Subcutaneous preadipocyte (primary cell): ENCODE data around the gene SP8. TPM values are rescaled to one million over a fixed set of nuclear protein-coding genes. Genes with fewer than 3 reads are reported as not detected.

Source experiments
- total RNA-seq: library from RNA; depleted of rRNA; stranded (reverse); fragments of >200 nt; gene quantifications from 2 replicates; pipeline ENCODE4 v1.2.3, GENCODE V29; 2012

The SP8 gene
- total RNA-seq: not detected in 2 replicates

DNA sequence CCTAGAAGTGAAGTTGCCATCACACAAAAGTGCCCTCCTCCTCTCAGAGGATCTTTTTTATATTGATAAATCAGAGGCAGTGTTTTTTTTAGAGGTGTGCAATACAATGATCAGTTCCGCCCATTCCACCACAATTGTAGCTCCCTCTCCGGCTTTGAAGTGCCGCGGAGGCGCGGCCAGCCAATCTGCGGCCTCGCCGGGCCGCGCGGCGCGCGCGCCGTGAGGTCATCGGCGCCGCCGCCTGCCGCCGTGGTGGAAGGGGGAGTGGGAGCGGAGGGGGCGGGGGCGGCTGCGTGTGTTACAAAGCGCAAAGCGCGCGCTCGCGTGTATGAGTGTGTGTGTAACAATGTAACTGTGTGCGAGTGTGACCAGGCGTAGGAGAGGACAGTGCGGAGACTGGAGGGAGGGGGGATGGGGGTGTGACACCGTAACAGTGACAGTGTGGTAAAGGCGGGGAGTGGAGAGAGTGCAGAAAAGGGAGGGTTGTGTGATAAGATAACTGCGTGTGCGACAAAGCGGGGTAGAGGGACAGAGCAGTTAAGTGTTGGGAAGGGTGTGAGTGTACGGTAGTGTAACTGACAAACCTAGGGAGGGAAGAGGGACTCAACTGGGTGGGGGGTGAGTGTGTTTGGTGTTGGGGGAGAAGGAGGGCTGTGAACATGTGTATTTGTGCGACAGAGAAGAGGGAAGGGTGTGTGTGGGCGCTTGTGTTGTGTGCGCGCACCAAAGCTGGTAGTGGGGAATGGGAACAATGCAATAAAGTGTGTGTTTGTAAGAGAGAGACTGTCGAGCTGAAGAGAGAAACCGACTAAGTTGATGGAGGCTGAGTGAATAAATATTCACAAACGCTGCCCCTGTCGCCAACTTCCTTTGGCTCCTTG lies at the start of gene SP8:
Gene SP8, minus strand, starts transcription at position 108 of the 881 bp plus-strand sequence. Its CDS starts 88 bp downstream, at position 20.

Other genes with a start within 250 kb of the SP8 start
- gene ABCB5, start 171.2 kb downstream of the SP8 start, total RNA-seq: not detected in 2 replicates